ENCODE results near the gene ZNF26.

Gene ZNF26

GRCh38 chr12:132945806-132946205 is 40.4 kb upstream of the ZNF26 start:
- Histone ChIP-seq H3K4me1 (ENCODE audit: low read length) (no peaks in the 10 kb centered on the region), H3K27me3 (replicated peaks; ENCODE audit: insufficient read depth, low read length) (no peaks in the 10 kb centered on the region), H3K9me2 (replicated peaks; ENCODE audit: insufficient read depth, low read length) (no peaks in the 10 kb centered on the region), H3K36me3 (replicated peaks; ENCODE audit: insufficient read depth, low read length) (no peaks in the 10 kb centered on the region), H2AFZ (ENCODE audit: low read length) (no peak overlapping the region), H3K4me3 (ENCODE audit: low read length) (no peak overlapping the region), H3K4me2 (ENCODE audit: low read depth, low read length) (no peak overlapping the region), H3K27ac (ENCODE audit: low read length) (no peak overlapping the region), H3K9me3 (replicated peaks; ENCODE audit: insufficient read depth, low read length) (no peaks in the 10 kb centered on the region), H3F3A (ENCODE audit: insufficient read depth, low read length) (no peaks in the 10 kb centered on the region), H4K20me1 (ENCODE audit: insufficient read depth, low read length) (no peaks in the 10 kb centered on the region), H3K79me2 (ENCODE audit: low read length) (no peaks in the 10 kb centered on the region), H3K9ac (ENCODE audit: low read length) (no peak overlapping the region)
- no peak for TF ChIP-seq EZH2phosphoT487 (IDR thresholded peaks at IDR 0.05; ENCODE audit: low read length)
- TF ChIP-seq CTCF (IDR thresholded peaks at IDR 0.05; ENCODE audit: low read length), result no peak
- no peak for TF ChIP-seq EZH2 (optimal IDR thresholded peaks at IDR 0.05; ENCODE audit: low read depth, low read length)
- DNase-seq, result no peak

GRCh38 chr12:132946246-132946820 is 39.8 kb upstream of the ZNF26 start:
- Histone ChIP-seq H3K4me1 (ENCODE audit: low read length) (no peaks in the 10 kb centered on the region), H4K20me1 (ENCODE audit: insufficient read depth, low read length) (no peaks in the 10 kb centered on the region), H3F3A (ENCODE audit: insufficient read depth, low read length) (no peaks in the 10 kb centered on the region), H3K27me3 (replicated peaks; ENCODE audit: insufficient read depth, low read length) (no peaks in the 10 kb centered on the region), H2AFZ (ENCODE audit: low read length) (no peak overlapping the region), H3K36me3 (replicated peaks; ENCODE audit: insufficient read depth, low read length) (no peaks in the 10 kb centered on the region), H3K27ac (ENCODE audit: low read length) (no peak overlapping the region), H3K79me2 (ENCODE audit: low read length) (no peaks in the 10 kb centered on the region), H3K9me3 (replicated peaks; ENCODE audit: insufficient read depth, low read length) (no peaks in the 10 kb centered on the region), H3K4me2 (ENCODE audit: low read depth, low read length) (no peak overlapping the region), H3K4me3 (ENCODE audit: low read length) (no peak overlapping the region), H3K9ac (ENCODE audit: low read length) (no peak overlapping the region), H3K9me2 (replicated peaks; ENCODE audit: insufficient read depth, low read length) (no peaks in the 10 kb centered on the region)
- TF ChIP-seq CTCF (IDR thresholded peaks at IDR 0.05; ENCODE audit: low read length), result no peak
- no peak for TF ChIP-seq EZH2phosphoT487 (IDR thresholded peaks at IDR 0.05; ENCODE audit: low read length)
- no peak for TF ChIP-seq EZH2 (optimal IDR thresholded peaks at IDR 0.05; ENCODE audit: low read depth, low read length)
- DNase-seq, result no peak

- H3K27me3 ChIP-seq (replicated peaks; ENCODE audit: insufficient read depth, low read length), result no peaks in the 10 kb centered on the region
- DNase-seq, result no peak
- no peak overlapping the region for H3K4me2 ChIP-seq (ENCODE audit: low read depth, low read length)
- TF ChIP-seq EZH2 (optimal IDR thresholded peaks at IDR 0.05; ENCODE audit: low read depth, low read length), result no peak
- TF ChIP-seq CTCF (IDR thresholded peaks at IDR 0.05; ENCODE audit: low read length), result no peak
- TF ChIP-seq EZH2phosphoT487 (IDR thresholded peaks at IDR 0.05; ENCODE audit: low read length), result no peak
- H3K9ac ChIP-seq (ENCODE audit: low read length), result no peak overlapping the region
- H3K9me2 ChIP-seq (replicated peaks; ENCODE audit: insufficient read depth, low read length), result no peaks in the 10 kb centered on the region
- H3K4me3 ChIP-seq (ENCODE audit: low read length), result no peak overlapping the region
- H3K79me2 ChIP-seq (ENCODE audit: low read length), result no peaks in the 10 kb centered on the region
- no peaks in the 10 kb centered on the region for H3K36me3 ChIP-seq (replicated peaks; ENCODE audit: insufficient read depth, low read length)
- H3K27ac ChIP-seq (ENCODE audit: low read length), result no peak overlapping the region
- no peaks in the 10 kb centered on the region for H3F3A ChIP-seq (ENCODE audit: insufficient read depth, low read length)
- H4K20me1 ChIP-seq (ENCODE audit: insufficient read depth, low read length), result no peaks in the 10 kb centered on the region
- H2AFZ ChIP-seq (ENCODE audit: low read length), result no peak overlapping the region
- no peaks in the 10 kb centered on the region for H3K9me3 ChIP-seq (replicated peaks; ENCODE audit: insufficient read depth, low read length)
- H3K4me1 ChIP-seq (ENCODE audit: low read length), result no peaks in the 10 kb centered on the region
Measured at GRCh38 chr12:132948146-132949066, 37.8 kb upstream of the ZNF26 start.
